HG03175 (cell line): ENCODE data around the gene KIF22.
"Not testable (repeated sequence)": the region's sequence is repeated elsewhere in the genome, so short reads cannot be mapped to it uniquely, and the experiment has no call there.

ENCODE experiments used
- ATAC-seq: cut with Tn5 transposase; IDR thresholded peaks from one replicate; pipeline ENCODE4 v1.9.1; 2021; ENCODE audit warnings: mild to moderate bottlenecking, moderate library complexity; ENCODE audit not compliant: unreplicated experiment

Gene KIF22

DNA sequence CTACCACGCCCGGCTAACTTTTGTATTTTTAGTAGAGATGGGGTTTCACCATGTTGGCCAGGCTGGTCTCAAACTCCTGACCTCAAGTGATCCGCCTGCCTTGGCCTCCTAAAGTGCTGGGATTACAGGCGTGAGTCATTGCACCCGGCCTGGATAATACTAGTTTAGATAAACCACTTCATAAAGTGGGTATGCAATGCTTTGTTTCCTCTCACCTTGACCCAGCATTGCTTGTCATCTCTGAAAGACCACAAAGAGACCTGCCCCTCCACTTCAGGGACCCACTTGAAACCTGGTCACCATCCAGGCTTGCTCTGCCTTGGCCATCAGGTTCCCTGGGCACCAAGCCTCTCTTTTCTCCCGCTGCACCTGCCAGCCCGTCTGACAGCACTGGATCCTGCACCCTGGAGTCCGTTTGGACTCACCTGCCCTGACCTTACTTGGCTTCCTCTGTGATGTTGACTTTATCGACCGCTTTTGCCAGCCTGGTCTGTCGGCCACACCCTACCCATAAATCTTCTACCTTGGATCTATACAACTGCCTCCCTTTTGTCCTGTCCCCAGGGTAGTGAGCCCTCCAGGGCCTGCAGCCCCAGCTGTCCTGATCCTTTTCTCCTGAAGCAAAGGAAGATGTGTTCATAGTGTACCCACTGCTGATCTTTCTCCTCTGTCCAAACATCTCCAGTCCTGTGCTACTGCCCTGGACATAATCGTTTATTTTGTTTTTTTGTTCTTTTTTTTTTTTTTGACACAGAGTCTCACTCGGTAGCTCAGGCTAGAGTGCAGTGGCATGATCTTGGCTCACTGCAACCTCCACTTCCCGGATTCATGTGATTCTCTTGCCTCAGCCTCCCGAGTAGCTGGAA lies 25.2 kb upstream of the KIF22 start:
- no peak for ATAC-seq

DNA sequence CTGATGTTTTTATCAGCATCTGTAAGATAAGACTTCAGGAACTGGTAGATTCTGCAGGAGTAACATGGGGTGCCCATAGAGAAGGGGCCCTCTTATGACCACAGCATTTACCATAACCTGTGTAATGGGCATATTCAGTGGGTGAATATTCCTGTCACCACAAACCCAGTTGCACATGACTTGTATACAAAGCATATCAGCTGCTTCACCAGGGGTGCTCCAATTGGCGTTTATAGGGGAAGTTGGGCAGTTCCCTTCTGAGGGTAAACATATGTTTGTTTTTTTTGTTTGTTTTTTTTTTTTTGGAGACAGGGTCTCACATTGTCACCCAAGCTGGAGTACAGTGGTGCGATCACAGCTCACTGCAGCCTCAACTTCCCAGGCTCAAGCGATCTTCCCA lies 24.0 kb upstream of the KIF22 start:
- ATAC-seq = no peak

DNA sequence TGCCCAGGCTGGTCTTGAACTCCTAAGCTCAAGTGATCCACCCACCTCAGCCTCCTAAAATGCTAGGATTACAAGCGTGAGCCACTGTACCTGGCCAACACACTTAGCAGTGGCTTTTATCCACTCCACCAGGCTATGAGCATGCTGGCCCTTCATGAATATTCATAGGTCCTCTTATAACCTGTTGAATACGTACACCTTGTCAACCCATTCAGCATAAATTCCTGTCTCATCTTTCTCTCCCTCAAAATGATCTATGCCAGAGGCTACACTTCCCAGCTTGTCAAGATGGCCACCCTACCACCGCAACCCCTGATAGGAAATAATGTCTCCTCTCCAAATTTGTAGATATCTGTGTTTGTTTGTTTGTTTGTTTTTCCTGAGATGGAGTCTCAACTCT lies 23.5 kb upstream of the KIF22 start:
- ATAC-seq = no peak

DNA sequence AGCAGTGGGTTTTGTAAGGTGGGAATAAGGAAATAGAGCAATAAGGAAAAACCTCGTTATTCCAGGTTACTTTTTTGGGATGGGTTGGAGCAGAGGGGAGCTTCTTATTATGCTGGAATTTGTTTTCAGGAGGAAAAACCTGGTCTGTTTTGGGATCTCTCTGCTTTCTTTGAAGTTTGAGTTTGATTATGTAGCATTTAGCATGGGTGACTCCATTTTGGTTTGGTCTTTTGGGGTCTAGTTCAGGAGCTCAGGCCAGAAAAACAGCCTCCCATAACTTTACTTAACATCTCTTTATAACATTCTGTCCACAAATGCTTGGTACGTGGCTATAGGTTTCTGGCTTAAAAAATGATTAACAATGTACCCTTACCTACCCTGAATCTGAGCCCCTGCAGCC lies 21.0 kb upstream of the KIF22 start:
- ATAC-seq = no peak

- ATAC-seq = no peak
Measured at GRCh38 chr16:29770250-29770929, 20.2 kb upstream of the KIF22 start.

GRCh38 chr16:29772330-29772729 lies 18.2 kb upstream of the KIF22 start:
- ATAC-seq = not testable (repeated sequence)

DNA sequence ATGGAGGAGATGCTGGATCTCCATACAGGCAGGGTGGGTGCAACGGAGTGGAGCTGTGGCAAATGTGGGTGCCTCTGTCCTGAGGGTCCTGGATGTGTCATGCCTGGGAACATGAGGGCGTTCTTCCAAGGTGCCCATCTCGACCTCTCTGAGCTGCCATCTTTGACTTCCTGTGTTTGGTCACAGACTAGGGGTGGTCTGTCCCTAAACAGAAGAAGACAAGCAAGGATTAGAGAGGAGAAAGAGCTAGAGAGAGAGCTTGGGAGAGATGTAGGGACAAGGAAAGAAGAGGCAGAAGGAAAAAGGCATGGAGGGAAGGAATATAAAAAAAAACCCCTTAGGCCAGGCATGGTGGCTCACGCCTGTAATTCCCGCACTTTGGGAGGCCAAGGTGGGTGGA lies 15.8 kb upstream of the KIF22 start:
- ATAC-seq = no peak

DNA sequence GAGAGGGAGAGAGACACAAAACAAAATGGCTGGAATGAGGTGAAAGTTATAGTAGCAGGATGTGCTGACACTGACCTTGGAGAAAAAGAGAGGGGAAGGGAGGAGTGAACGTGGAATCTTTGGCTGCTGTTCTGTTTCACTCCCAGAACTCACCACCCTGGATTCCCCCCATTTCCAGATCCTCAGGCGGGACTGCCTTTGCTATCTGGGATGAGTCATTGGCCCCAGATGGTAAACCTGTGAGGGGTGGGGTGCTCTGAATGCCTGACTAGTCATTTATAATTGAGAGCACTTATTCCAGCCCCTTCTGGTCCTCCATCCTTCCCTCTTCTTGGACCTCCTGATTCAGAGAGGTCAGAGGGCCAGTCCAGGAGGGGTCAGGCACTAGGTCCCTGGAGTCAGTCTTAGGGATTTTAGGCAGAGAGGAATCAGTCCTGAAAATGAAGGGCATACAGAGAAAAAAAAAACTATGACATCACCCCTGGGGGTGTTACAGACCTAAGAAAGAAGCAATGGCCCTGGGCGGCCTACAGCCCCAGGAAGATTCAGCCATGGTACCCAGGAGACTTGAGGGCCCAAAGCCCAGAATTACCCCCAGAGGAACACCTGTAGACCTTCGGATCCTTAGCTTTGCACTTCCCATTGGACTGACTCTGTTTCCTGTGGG lies 14.7 kb upstream of the KIF22 start:
- ATAC-seq = no peak

DNA sequence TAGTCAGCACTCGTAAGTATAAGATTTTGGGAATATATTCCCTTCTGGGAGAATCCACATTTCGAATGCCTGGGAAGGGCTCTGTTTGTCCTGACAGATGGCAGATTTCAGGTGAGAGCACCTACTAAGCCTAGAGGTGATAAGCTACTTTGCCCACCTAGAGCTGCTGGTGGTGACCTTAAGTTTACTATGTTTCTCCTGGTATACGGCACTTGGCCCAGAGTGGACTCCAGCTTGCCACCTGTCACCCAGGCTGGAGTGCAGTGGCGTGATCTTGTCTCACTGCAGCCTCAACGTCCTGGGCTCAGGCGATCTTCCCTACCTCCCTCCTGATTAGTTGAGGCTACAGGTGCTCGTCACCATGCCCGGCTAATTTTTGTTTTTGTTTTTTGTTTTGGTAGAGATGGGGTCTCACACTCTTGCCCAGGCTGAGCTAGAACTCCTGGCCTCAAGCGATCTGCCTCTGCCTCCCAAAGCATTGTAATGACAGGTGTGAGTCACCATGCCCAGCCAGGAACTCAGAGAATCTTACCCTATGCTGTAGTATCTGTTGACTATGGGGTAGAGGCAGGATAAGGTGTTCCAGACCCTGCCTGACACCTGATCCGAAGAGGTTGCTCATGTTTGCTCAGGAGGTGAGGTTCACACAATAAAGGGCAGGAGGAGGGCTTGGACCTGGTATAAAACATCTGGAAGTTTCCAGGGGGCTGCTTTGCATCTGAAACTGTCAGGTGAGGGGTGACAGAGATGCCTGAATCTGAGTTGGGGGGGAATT lies 12.8 kb upstream of the KIF22 start, which contains the start of gene ZG16:
TSS of gene ZG16 (plus strand) at position 681 of the 775 bp plus-strand sequence. CDS start 1,011 bp downstream, outside the sequence.
- ATAC-seq = no peak

DNA sequence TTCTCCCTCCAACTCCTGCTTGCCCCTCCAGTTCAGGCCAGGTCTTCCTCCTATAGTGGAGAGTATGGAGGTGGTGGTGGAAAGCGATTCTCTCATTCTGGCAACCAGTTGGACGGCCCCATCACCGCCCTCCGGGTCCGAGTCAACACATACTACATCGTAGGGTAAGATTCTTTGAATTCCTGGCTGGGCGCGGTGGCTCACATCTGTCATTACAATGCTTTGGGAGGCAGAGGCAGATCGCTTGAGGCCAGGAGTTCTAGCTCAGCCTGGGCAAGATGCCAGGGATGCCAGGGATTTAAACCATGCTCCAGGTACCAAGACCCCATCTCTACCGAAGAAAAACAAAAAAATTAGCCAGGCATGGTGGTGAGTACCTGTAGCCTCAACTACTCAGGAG lies 11.1 kb upstream of the KIF22 start:
- no peak for ATAC-seq

DNA sequence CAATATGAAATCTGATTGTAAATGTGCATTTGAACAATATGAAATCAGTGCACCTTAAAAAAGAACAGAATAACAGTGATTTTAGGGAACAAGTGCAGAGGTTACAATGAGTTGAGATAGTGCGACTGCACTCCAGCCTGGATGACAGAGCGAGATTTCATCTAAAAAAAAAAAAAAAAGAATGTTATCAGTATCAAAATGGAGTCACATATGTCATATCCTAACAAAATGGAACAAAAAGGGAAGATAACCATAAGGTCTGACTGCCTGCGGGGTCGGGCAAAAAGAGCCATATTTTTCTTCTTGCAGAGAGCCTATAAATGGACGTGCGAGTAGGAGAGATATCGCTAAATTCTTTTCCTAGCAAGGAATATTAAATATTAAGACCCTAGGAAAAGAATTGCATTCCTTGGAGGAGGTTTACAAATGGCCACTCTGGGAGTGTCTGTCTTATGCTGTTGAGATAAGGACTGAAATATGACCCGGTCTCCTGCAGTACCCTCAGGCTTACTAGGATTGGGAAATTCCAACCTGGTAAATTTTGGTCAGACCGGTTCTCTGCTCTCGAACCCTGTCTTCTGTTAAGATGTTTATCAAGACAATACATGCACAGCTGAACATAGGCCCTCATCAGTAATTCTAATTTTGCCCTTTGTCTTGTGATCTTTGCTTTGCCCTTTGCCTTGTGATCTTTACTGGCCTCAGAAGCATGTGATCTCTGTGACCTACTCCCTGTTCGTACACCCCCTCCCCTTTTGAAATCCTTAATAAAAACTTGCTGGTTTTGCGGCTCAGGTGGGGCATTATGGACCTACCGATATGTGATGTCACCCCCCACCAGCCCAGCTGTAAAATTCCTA lies 7.2 kb upstream of the KIF22 start:
- ATAC-seq = not testable (repeated sequence)

- ATAC-seq = no peak
Measured at GRCh38 chr16:29784157-29784556, 6.4 kb upstream of the KIF22 start.

DNA sequence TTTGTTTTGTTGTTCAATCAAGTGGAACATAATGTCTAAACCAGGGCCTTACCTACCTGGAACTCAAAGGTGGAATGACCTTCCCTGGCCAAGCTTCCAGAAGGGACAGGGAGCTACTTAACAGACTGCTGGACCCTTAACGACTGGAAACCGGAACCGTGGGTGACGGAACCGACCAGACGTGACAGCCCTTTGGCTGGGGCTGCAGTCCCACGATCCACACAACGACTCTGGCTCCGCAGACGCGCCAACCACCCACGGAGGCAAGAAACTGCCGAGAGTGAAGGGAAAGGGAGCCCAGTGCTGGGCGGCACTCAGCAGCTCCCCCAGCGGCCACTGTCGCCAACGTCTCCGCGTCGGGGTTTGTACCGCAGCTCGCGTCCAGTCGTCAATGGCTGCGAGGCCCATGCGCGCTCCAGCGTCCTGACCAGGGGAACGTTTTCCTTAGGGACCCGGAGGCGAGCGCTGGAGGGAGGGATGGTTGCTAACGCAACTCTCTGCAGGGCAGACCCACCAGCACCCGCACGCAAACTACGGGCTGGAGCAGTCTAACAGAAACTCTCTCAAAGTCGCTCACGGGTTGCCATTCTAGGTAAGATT lies 5.5 kb upstream of the KIF22 start:
- ATAC-seq = no peak

GRCh38 chr16:29787155-29787554 lies 3.4 kb upstream of the KIF22 start:
- not testable (repeated sequence) for ATAC-seq

GRCh38 chr16:29789775-29790182 lies 772 bp upstream of the KIF22 start:
- no peak for ATAC-seq

DNA sequence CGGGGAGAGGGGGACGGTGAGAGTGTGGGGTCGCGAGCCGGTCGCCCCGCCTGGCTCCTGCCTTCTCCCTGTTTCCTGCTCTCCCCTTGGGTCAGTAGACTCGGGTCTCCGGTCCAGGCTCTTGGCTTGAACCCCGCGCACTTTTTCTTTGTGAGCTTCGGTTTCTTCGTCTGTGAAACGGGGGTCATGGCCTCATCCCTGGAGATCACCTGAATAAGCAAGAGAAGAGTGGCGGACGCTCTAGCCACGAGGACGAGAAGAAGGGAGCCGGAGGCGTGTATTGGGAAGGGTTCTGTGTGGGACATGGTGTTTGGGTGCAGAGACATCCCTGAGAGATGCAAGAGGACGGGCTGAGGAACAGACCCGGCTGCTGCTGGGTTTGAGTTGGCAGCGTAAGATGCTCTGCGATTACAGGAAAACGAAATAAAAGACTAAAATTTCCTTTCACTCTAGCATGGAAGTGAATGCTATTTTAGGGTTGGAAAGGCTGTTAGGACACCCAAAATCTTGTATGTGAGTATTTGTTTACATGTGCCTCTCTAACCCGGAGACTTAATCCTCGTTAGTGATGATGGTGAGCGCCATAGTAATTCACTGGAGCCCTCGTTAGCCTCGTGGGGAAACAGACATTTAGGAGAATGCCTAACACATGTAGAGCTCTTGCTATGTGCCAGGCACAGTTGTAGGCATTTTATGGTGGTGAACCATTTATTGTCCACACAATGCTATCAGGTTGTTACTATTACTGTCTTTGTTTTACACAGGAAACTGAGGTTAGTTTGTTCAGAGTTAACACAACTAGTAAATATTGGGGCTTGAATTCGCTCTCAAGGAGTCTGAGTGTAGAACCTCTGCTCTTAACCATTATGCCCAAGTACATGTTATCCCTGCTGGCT lies 646 bp downstream of the KIF22 start:
- ATAC-seq = no peak

DNA sequence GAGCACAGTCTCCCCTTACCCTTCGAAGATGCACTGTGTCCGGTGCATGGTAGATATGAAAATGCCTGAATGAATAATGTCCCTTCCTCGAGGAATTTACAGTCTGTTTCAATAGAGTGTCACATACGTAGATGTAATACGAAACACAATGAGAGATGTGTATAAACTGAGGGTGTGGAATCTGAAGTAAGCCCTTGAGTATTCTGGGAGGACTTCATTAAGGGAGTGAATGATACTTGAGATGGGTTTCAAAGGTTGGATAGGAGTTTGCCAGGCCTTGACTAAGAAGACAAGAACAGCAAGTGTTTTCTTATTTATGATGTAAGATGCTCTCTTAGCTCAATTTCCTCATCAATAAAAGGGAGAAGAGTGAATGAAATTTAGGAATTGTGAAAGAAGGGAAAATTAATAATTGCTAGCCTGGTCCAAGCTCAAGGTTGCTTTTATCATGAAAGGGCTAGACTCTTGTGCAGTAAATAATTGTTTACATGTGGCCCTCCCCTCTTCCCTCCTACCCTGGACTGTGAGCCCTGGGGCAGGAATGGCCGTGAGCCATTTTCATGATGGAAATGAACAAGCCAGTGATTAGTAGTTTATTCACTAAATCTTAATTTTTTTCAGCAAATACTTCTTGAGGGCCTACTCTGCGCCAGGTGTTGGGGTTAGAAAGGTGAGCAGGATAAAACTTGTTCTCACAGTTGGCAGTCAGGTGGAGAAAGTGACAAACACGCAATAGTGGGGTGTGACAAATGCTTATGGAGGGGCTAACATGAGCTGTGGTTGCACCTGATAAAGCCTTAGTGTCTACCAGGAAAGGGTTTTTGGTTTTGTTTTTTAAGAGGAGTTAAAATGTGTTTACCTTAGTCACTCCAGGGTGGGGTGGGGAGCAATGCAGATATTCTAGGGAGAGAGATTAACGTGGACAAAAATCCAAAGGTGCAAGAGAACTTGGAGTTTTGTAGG lies 1.6 kb downstream of the KIF22 start:
- no peak for ATAC-seq
